ENCODE measurements around the gene DUSP2.
"Not testable (repeated sequence)": the region's sequence is repeated elsewhere in the genome, so short reads cannot be mapped to it uniquely, and the experiment has no call there.

The DUSP2 gene

GRCh38 chr2:96161898-96162297 is 16.7 kb upstream of the DUSP2 start:
- no peak for DNase-seq

GRCh38 chr2:96160366-96160765 is 15.1 kb upstream of the DUSP2 start:
- DNase-seq, result not testable (repeated sequence)

- DNase-seq, result no peak
These were observed 14.0 kb upstream of the DUSP2 start for GRCh38 chr2:96159084-96159830.

GRCh38 chr2:96158554-96158940 is 13.3 kb upstream of the DUSP2 start:
- no peak for DNase-seq

GRCh38 chr2:96157649-96158553 is 12.7 kb upstream of the DUSP2 start:
- DNase-seq, result no peak

- DNase-seq, result peak; percentile 23
These were observed 11.8 kb upstream of the DUSP2 start for GRCh38 chr2:96156926-96157648.

GRCh38 chr2:96156011-96156820 is 11.0 kb upstream of the DUSP2 start:
- DNase-seq, result no peak

- DNase-seq, result no peak
These were observed 9.5 kb upstream of the DUSP2 start for GRCh38 chr2:96154506-96155380.

- no peak for DNase-seq
These were observed 8.8 kb upstream of the DUSP2 start for GRCh38 chr2:96153991-96154431.

- DNase-seq, result no peak
These were observed 8.1 kb upstream of the DUSP2 start for GRCh38 chr2:96153291-96153713.

GRCh38 chr2:96152304-96153161 is 7.3 kb upstream of the DUSP2 start:
- peak; percentile 95 for DNase-seq

- DNase-seq, result peak; percentile 18
These were observed 6.5 kb upstream of the DUSP2 start for GRCh38 chr2:96151595-96152303.

- no peak for DNase-seq
These were observed 5.8 kb upstream of the DUSP2 start for GRCh38 chr2:96150791-96151594.

GRCh38 chr2:96150007-96150640 is 4.9 kb upstream of the DUSP2 start:
- DNase-seq, result no peak

- DNase-seq, result peak; percentile 55
These were observed 3.4 kb upstream of the DUSP2 start for GRCh38 chr2:96148410-96149217.

- peak; percentile 22 for DNase-seq
These were observed 2.5 kb upstream of the DUSP2 start for GRCh38 chr2:96147593-96148201.
